Neutrophil (primary cell): Measurements from ENCODE around the gene YPEL1.

ENCODE experiments used
- H3K27ac ChIP-seq: fragments of 200-600 bp; sonication (generic); 2 replicates; pipeline ENCODE4 v1.5.1; 2016; ENCODE audit warnings: mild to moderate bottlenecking, moderate library complexity
- H3K27me3 ChIP-seq: fragments of 200-600 bp; sonication (generic); 2 replicates; pipeline ENCODE4 v1.6.0; 2016; ENCODE audit warnings: mild to moderate bottlenecking
- H3K36me3 ChIP-seq: fragments of 200-600 bp; sonication (generic); 2 replicates; pipeline ENCODE4 v1.5.1; 2017
- H3K4me1 ChIP-seq, 2 experiments: fragments of 200-600 bp in 1 of 2; sonication (generic) in 1 of 2; 1 replicate in 1 of 2; 2 replicates in 1 of 2; pipeline versions ENCODE4 v1.5.1 to v1.6.1; 2013 to 2016; ENCODE audit warnings: low read depth in 1 of 2, low read length in 1 of 2, mild to moderate bottlenecking in 1 of 2, moderate library complexity in 1 of 2; ENCODE audit not compliant: control insufficient read depth in 1 of 2, insufficient read depth in 1 of 2
- H3K4me3 ChIP-seq, 2 experiments: fragments of 200-600 bp in 1 of 2; sonication (generic) in 1 of 2; 1 replicate in 1 of 2; 2 replicates in 1 of 2; pipeline ENCODE4 v1.5.1; 2013 to 2016; ENCODE audit warnings: low read depth in 1 of 2, low read length in 1 of 2, mild to moderate bottlenecking in 1 of 2, moderate library complexity in 1 of 2
- H3K9me3 ChIP-seq: fragments of 200-600 bp; sonication (generic); 2 replicates; pipeline ENCODE4 v1.5.1; 2016
- CTCF ChIP-seq: fragments of 200-600 bp; sonication (generic); IDR thresholded peaks from 2 replicates; pipeline ENCODE4 v1.5.1; 2016; ENCODE audit warnings: antibody characterized with exemption

YPEL1 gene

DNA sequence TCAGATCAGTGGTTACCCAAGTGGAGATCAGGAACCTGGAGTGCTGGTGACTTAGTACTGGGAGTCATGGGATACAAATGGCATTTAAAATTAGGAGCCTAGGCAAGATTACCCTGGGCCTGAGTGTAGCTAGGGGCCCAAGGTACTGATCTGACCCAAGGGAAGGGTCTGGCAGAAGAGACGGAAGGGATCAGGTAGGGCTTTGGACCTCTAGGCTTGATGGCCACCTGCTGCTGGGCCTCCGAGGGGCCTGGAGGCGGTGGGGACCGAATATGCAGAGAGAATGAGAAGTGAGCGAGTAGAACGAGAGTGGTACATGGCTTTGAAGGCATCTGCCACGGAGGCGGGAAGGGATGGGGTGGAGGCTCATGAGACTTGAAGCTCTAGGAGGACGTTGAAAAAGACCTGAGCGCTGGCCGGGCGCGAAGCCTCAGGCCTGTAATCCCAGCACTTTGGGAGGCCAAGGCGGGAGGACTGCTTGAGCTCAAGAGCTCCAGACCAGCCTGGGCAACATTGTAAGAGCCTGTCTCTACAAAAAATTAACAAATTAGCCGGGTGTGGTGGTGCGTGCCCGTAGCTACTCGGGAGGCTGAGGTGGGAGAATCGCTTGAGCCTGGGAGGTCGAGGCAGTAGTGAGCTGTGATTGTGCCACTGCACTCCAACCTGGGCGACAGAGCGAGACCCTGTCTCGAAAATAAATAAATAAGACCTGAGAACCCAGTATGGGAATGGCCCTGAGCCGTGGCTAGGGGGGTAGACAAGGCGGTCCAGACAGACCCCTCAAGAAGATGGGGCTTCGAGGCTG, 70.3 kb downstream of the YPEL1 start:
- H3K4me1 ChIP-seq = peaks cover 11 to 12% of the 10 kb centered on the region in 2 experiments
- H3K27ac ChIP-seq = peak overlapping the region; percentile 95
- peak overlapping the region; percentile 83 to 94 for H3K4me3 ChIP-seq
- H3K27me3 ChIP-seq = no peaks in the 10 kb centered on the region
- no peaks in the 10 kb centered on the region for H3K9me3 ChIP-seq
- H3K36me3 ChIP-seq = no peaks in the 10 kb centered on the region
- no peak for TF ChIP-seq CTCF

DNA sequence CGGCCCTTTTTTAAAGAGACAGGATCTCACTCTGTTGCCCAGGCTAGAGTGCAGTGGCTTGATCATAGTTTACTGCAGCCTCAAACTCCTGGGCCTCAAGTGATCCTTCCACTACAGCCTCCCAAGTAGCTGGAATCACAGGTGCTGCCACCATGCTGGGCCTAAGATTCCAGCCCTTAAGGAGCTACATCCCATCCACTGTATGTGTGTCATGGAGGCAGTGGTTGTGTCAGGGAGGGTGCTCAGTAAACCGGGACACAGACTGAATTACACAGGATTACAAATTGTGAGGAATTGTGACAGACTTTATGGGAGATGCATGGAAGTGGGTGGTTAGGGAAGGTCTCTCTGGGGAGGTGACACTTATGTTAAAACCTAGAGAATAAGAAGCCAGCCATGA, 71.9 kb downstream of the YPEL1 start:
- H3K36me3 ChIP-seq = no peaks in the 10 kb centered on the region
- H3K4me3 ChIP-seq = no peak overlapping the region
- H3K9me3 ChIP-seq = no peaks in the 10 kb centered on the region
- peaks cover 11 to 12% of the 10 kb centered on the region in 2 experiments for H3K4me1 ChIP-seq
- H3K27ac ChIP-seq = no peak overlapping the region
- H3K27me3 ChIP-seq = no peaks in the 10 kb centered on the region
- no peak for TF ChIP-seq CTCF

GRCh38 chr22:21661991-21662390, 73.6 kb downstream of the YPEL1 start:
- Histone ChIP-seq H3K27ac (no peak overlapping the region), H3K4me1 (peaks cover 23 to 24% of the 10 kb centered on the region in 2 experiments), H3K4me3 (no peak overlapping the region), H3K9me3 (no peaks in the 10 kb centered on the region), H3K27me3 (peaks cover 7% of the 10 kb centered on the region), H3K36me3 (no peaks in the 10 kb centered on the region)
- TF ChIP-seq CTCF = no peak

GRCh38 chr22:21660904-21661303, 74.7 kb downstream of the YPEL1 start:
- Histone ChIP-seq H3K27me3 (peaks cover 14% of the 10 kb centered on the region), H3K27ac (no peak overlapping the region), H3K36me3 (no peaks in the 10 kb centered on the region), H3K4me3 (no peak overlapping the region), H3K9me3 (no peaks in the 10 kb centered on the region), H3K4me1 (peaks cover 20 to 22% of the 10 kb centered on the region in 2 experiments)
- TF ChIP-seq CTCF = no peak

- Histone ChIP-seq H3K4me3 (no peak overlapping the region), H3K36me3 (no peaks in the 10 kb centered on the region), H3K27ac (no peak overlapping the region), H3K27me3 (peaks cover 14% of the 10 kb centered on the region), H3K4me1 (peaks cover 14 to 18% of the 10 kb centered on the region in 2 experiments), H3K9me3 (no peaks in the 10 kb centered on the region)
- no peak for TF ChIP-seq CTCF
These were observed 75.6 kb downstream of the YPEL1 start for GRCh38 chr22:21659864-21660525.
